HUES6 (cell line): ENCODE data around the gene ABHD13.
"Not testable (repeated sequence)": the region's sequence is repeated elsewhere in the genome, so short reads cannot be mapped to it uniquely, and the experiment has no call there.

Source experiments
- H3K27ac ChIP-seq: 2 replicates; pipeline ENCODE4 v1.7.0; 2013; ENCODE audit warnings: low read depth, mild to moderate bottlenecking, low read length, inconsistent platforms
- H3K27me3 ChIP-seq: 2 replicates; pipeline ENCODE4 v1.6.1; 2013; ENCODE audit warnings: low read length; ENCODE audit not compliant: control insufficient read depth, insufficient read depth
- H3K36me3 ChIP-seq: 2 replicates; pipeline ENCODE4 v1.6.1; 2013; ENCODE audit warnings: low read length; ENCODE audit not compliant: control insufficient read depth, insufficient read depth
- H3K4me1 ChIP-seq: 2 replicates; pipeline ENCODE4 v1.6.1; 2013; ENCODE audit warnings: low read length; ENCODE audit not compliant: control insufficient read depth, insufficient read depth
- H3K4me3 ChIP-seq: 2 replicates; pipeline ENCODE4 v1.5.1; 2013; ENCODE audit warnings: low read depth, low read length
- H3K9ac ChIP-seq: one replicate; pipeline ENCODE4 v1.6.1; 2013; ENCODE audit warnings: mild to moderate bottlenecking, low read length
- H3K9me3 ChIP-seq: 2 replicates; pipeline ENCODE4 v1.6.1; 2013; ENCODE audit warnings: low read depth, low read length; ENCODE audit not compliant: control insufficient read depth, insufficient read depth

The ABHD13 gene

GRCh38 chr13:108195861-108196260, 22.3 kb upstream of the ABHD13 start:
- Histone ChIP-seq H3K9me3 (peaks cover 10% of the 10 kb centered on the region; the same call in 1 of the 2 replicates), H3K36me3 (no peaks in the 10 kb centered on the region), H3K27ac (no peak overlapping the region), H3K4me1 (no peaks in the 10 kb centered on the region), H3K9ac (no peak overlapping the region), H3K4me3 (no peak overlapping the region), H3K27me3 (no peaks in the 10 kb centered on the region)

DNA sequence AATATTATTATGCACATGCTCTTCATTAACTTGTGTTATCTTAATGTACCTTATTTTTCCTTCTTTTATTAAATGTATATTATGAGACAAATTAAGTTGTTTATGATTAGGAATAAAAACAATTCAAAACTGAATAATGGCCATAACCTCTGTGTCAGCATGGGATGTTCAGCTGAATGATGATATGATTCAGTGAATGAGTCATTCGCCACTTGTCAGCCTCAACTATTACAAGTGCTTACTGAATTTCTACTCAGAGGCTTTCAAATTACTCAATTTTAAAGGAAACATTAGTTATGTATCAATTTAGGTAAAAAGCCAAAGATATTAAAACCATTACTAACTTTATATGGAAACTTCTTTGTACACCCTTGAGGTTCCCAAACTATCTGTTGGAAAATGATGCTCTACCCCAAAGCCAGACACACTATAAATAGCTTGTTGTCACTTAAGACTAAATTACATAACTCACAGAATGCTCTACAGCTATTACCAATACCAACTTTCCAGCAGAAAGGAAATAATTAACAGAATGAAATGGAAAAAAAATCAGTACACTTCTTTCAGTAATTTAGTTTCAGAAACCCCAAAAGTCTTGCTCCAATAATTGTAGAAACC, 17.3 kb upstream of the ABHD13 start:
- H3K36me3 ChIP-seq: no peaks in the 10 kb centered on the region
- H3K4me3 ChIP-seq: no peak overlapping the region
- H3K9me3 ChIP-seq: peaks cover 2% of the 10 kb centered on the region; the same call in 1 of the 2 replicates
- H3K27me3 ChIP-seq: no peaks in the 10 kb centered on the region
- H3K27ac ChIP-seq: no peak overlapping the region
- H3K9ac ChIP-seq: no peak overlapping the region
- no peaks in the 10 kb centered on the region for H3K4me1 ChIP-seq

- Histone ChIP-seq H3K4me3 (no peak overlapping the region), H3K27me3 (no peaks in the 10 kb centered on the region), H3K27ac (no peak overlapping the region), H3K36me3 (peaks cover 15% of the 10 kb centered on the region), H3K9me3 (no peaks in the 10 kb centered on the region), H3K9ac (no peak overlapping the region), H3K4me1 (peaks cover 5% of the 10 kb centered on the region)
Measured at GRCh38 chr13:108210551-108210950, 7.6 kb upstream of the ABHD13 start.

GRCh38 chr13:108212886-108213285, 5.3 kb upstream of the ABHD13 start:
- Histone ChIP-seq H3K27ac (no peak overlapping the region), H3K9me3 (no peaks in the 10 kb centered on the region), H3K4me1 (peaks cover 8% of the 10 kb centered on the region), H3K4me3 (no peak overlapping the region), H3K27me3 (no peaks in the 10 kb centered on the region), H3K9ac (no peak overlapping the region), H3K36me3 (peaks cover 15% of the 10 kb centered on the region)

DNA sequence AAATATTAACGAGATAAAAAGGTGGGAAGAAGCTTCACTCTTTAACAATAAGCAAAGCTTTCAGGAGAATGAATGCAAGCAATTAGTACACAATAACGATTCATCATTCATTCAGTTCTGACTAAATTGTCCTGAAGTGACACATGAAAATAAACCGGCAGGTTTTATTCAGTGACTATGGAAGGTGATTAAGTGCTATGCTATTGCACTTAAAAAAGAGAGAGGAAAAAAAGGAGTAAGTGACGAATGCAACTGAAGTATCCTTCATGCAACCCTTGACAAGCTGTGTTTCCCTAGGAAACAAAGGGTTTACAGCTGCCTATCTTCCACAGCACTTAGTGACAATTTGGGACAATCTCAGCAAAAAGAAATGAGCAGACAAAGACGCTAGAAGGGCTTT, 4.2 kb upstream of the ABHD13 start:
- peaks cover 15% of the 10 kb centered on the region for H3K36me3 ChIP-seq

GRCh38 chr13:108214441-108215271, 3.5 kb upstream of the ABHD13 start:
- peaks cover 12% of the 10 kb centered on the region for H3K36me3 ChIP-seq
- no peaks in the 10 kb centered on the region for H3K27me3 ChIP-seq
- peaks cover 13% of the 10 kb centered on the region for H3K4me1 ChIP-seq
- peak overlapping the region; percentile 72 for H3K4me3 ChIP-seq
- H3K27ac ChIP-seq: no peak overlapping the region
- peak overlapping the region; percentile 56 for H3K9ac ChIP-seq
- H3K9me3 ChIP-seq: no peaks in the 10 kb centered on the region

More for the DNA sequence above, 4.2 kb upstream of the ABHD13 start:
- Histone ChIP-seq H3K27ac (no peak overlapping the region), H3K9ac (no peak overlapping the region), H3K9me3 (no peaks in the 10 kb centered on the region), H3K27me3 (no peaks in the 10 kb centered on the region), H3K4me1 (peaks cover 8% of the 10 kb centered on the region), H3K4me3 (peak overlapping the region; percentile 72)

- Histone ChIP-seq H3K27ac (no peak within 1 kb of the TSS), H3K9ac (peak within 1 kb of the TSS; percentile 56), H3K4me1 (peaks cover 13% of the 10 kb centered on the region)
Measured at GRCh38 chr13:108215436-108215835, 2.8 kb upstream of the ABHD13 start, which contains the start of gene LIG4. Gene LIG4 (minus strand): TSS chr13:108215536. CDS start chr13:108211268, 4,268 bp downstream.

GRCh38 chr13:108217307-108218043, 717 bp upstream of the ABHD13 start:
- H3K9ac ChIP-seq: peak overlapping the region; percentile 79
- H3K27ac ChIP-seq: peak overlapping the region; percentile 3; the same call in 1 of the 2 replicates
- H3K27me3 ChIP-seq, H3K9me3 ChIP-seq, H3K36me3 ChIP-seq: not testable (repeated sequence)
- H3K4me1 ChIP-seq: peaks cover 13% of the 10 kb centered on the region
- peak overlapping the region; percentile 66 for H3K4me3 ChIP-seq

More at GRCh38 chr13:108215436-108215835, 2.8 kb upstream of the ABHD13 start, which contains the start of gene LIG4:
- H3K27me3 ChIP-seq: no peaks in the 10 kb centered on the region
- peak within 1 kb of the TSS; percentile 72 for H3K4me3 ChIP-seq
- no peaks in the 10 kb centered on the region for H3K9me3 ChIP-seq
- peaks cover 6% of the 10 kb centered on the region; the same call in 1 of the 2 replicates for H3K36me3 ChIP-seq

- no peak overlapping the region for H3K27ac ChIP-seq
- H3K36me3 ChIP-seq: no peaks in the 10 kb centered on the region
- H3K4me3 ChIP-seq: no peak overlapping the region
- H3K4me1 ChIP-seq: peaks cover 8% of the 10 kb centered on the region
- H3K9ac ChIP-seq: no peak overlapping the region
- H3K27me3 ChIP-seq: no peaks in the 10 kb centered on the region
- H3K9me3 ChIP-seq: no peaks in the 10 kb centered on the region
Measured at GRCh38 chr13:108220041-108220440, 1.8 kb downstream of the ABHD13 start.

DNA sequence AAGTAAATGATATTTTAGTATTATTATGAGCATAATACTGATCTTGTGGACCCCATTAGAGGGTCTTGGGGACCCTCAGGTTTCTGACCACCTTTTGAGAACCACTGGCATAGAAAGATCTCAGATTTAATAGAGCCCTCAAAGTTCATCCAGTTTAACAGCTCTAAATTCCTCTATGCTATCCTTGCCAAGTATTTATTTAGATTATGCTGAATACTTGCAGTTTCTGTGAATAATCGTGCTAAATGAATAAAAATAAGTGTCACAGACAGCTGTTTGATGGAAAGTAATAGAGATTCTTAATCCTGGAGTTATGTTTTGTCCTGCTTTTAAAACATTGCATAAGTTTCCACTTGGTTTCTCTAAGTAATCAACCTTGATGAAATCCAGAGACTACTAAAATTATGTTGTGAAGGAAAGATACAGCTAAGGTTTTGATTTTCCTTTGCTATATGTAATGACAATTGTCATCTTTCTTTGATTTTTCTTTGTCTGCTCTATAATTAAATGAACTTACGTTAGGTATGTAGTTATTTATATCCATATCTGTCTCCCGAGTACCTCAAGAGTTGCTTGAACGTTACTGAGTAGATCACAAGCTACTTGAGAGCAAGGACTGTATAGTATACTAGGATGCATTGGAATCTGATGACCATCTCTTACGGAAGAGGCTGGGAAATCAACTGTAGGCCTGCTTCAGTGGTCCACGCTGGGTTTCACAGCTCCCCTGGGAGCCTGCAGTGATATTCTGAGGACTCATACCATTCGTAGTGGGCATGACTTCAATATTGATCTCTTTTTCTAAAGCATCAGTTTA, 5.7 kb downstream of the ABHD13 start:
- no peak overlapping the region for H3K9ac ChIP-seq

More for the DNA sequence above, 5.7 kb downstream of the ABHD13 start:
- Histone ChIP-seq H3K4me1 (peaks cover 5% of the 10 kb centered on the region), H3K27ac (no peak overlapping the region), H3K4me3 (no peak overlapping the region), H3K36me3 (no peaks in the 10 kb centered on the region), H3K27me3 (no peaks in the 10 kb centered on the region), H3K9me3 (no peaks in the 10 kb centered on the region)
